Keratinocyte (primary cell): Measurements from ENCODE around the gene GOLGA6L2. TPM values are rescaled to one million over a fixed set of nuclear protein-coding genes. Genes with fewer than 3 reads are reported as not detected.
"Not testable (repeated sequence)": the region's sequence is repeated elsewhere in the genome, so short reads cannot be mapped to it uniquely, and the experiment has no call there.

Experiments used
- DNase-seq: peaks from one replicate; pipeline ENCODE4 v3.0.0-alpha.2; 2011; ENCODE audit warnings: low read depth, missing footprints, low spot score
- FAIRE-seq: peaks from 2 replicates; lab custom pipeline; 2011; peaks lifted over from hg19 to GRCh38; lab: Jason Lieb, UNC
- H2AFZ ChIP-seq: 2 replicates; pipeline ENCODE4 v1.6.0; 2012; ENCODE audit warnings: low read length, control low read depth, inconsistent platforms; ENCODE audit not compliant: control insufficient read depth
- H3K27ac ChIP-seq: 2 replicates; pipeline ENCODE4 v1.5.1; 2011; ENCODE audit warnings: low read length; ENCODE audit not compliant: control insufficient read depth, insufficient read depth
- H3K27me3 ChIP-seq: 3 replicates; pipeline ENCODE4 v1.6.0; 2011; ENCODE audit warnings: low read length; ENCODE audit not compliant: control insufficient read depth, insufficient read depth; ENCODE audit errors: extremely low read depth
- H3K36me3 ChIP-seq, 2 experiments: 2 replicates in 1 of 2; 3 replicates in 1 of 2; pipeline ENCODE4 v1.5.1; 2011; ENCODE audit warnings: low read length in 2 of 2, mild to moderate bottlenecking in 1 of 2; ENCODE audit not compliant: control insufficient read depth in 2 of 2, insufficient read depth in 2 of 2; ENCODE audit errors: extremely low read depth in 1 of 2
- H3K4me1 ChIP-seq: 3 replicates; pipeline ENCODE4 v1.5.1; 2011; ENCODE audit warnings: low read length; ENCODE audit not compliant: control insufficient read depth, insufficient read depth; ENCODE audit errors: extremely low read depth
- H3K4me2 ChIP-seq: 3 replicates; pipeline ENCODE4 v1.6.0; 2011; ENCODE audit warnings: low read depth, low read length; ENCODE audit not compliant: control insufficient read depth, insufficient read depth; ENCODE audit errors: extremely low read depth
- H3K4me3 ChIP-seq, 3 experiments: fragments of 200-600 bp in 1 of 3; sonication (generic) in 1 of 3; 2 replicates in 2 of 3; 3 replicates in 1 of 3; pipeline ENCODE4 v1.5.1; 2011 to 2016; ENCODE audit warnings: low read length in 3 of 3, mild to moderate bottlenecking in 3 of 3, control low read depth in 2 of 3, inconsistent platforms in 1 of 3, low read depth in 1 of 3, mixed read lengths in 1 of 3, mixed run types in 1 of 3, moderate library complexity in 1 of 3; ENCODE audit not compliant: control insufficient read depth in 2 of 3, insufficient read depth in 2 of 3; ENCODE audit errors: extremely low read depth in 1 of 3
- H3K79me2 ChIP-seq: 2 replicates; pipeline ENCODE4 v1.6.0; 2012; ENCODE audit warnings: low read length; ENCODE audit not compliant: control insufficient read depth, insufficient read depth
- H3K9ac ChIP-seq: 3 replicates; pipeline ENCODE4 v1.6.0; 2011; ENCODE audit warnings: low read length; ENCODE audit not compliant: control insufficient read depth, insufficient read depth; ENCODE audit errors: extremely low read depth
- H3K9me1 ChIP-seq: 3 replicates; pipeline ENCODE4 v1.6.0; 2011; ENCODE audit warnings: low read length; ENCODE audit not compliant: control insufficient read depth, insufficient read depth; ENCODE audit errors: extremely low read depth
- H3K9me3 ChIP-seq: 2 replicates; pipeline ENCODE4 v1.5.1; 2012; ENCODE audit warnings: low read depth, low read length; ENCODE audit not compliant: control insufficient read depth
- H4K20me1 ChIP-seq: 3 replicates; pipeline ENCODE4 v1.6.0; 2011; ENCODE audit warnings: low read length; ENCODE audit not compliant: control insufficient read depth, insufficient read depth; ENCODE audit errors: extremely low read depth
- EZH2 ChIP-seq: IDR thresholded peaks from one replicate; pipeline ENCODE4 v1.6.1; 2012; ENCODE audit warnings: inconsistent platforms, mild to moderate bottlenecking, low read length, moderate library complexity
- dilution Hi-C: fragments of 300-500 bp; cut with MboI; formaldehyde crosslinking; loops from one replicate; pipeline ENCODE4 v1.7.0; 2020; ENCODE audit warnings: low sequenced_read_pairs; ENCODE audit not compliant: extremely low pct_ligation_motif_present
- polyA plus RNA-seq, 5 experiments: library from polyadenylated mRNA; depleted of rRNA in 3 of 5; stranded (reverse) in 3 of 5; stranded (forward) in 1 of 5; unstranded in 1 of 5; fragments of >200 nt; gene quantifications; 1 replicate in 1 of 5; 2 replicates in 3 of 5; 3 replicates in 1 of 5; pipeline versions ENCODE4 v1.2.1 to v1.2.3, GENCODE V29; 2011 to 2012; ENCODE audit warnings: missing spikeins in 2 of 5, low read depth in 1 of 5, low replicate concordance in 1 of 5
- TF ChIP-seq, protein P1 (sequence below), 3 experiments: IDR thresholded peaks in 1 of 3; conservative IDR thresholded peaks in 1 of 3; optimal IDR thresholded peaks in 1 of 3; 2 replicates in 2 of 3; 3 replicates in 1 of 3; pipeline versions ENCODE3 to v1.5.1; 2011; ENCODE audit warnings: low read length in 3 of 3, mild to moderate bottlenecking in 3 of 3, moderate library complexity in 2 of 3, control low read depth in 1 of 3, inconsistent platforms in 1 of 3; ENCODE audit not compliant: insufficient read depth in 2 of 3; ENCODE audit errors: extremely low read depth in 1 of 3

GOLGA6L2 gene
- polyA plus RNA-seq, 1 donor (not counting 4 experiments of a cell fraction or from before 2014, with no cell fraction given), result not detected

DNA sequence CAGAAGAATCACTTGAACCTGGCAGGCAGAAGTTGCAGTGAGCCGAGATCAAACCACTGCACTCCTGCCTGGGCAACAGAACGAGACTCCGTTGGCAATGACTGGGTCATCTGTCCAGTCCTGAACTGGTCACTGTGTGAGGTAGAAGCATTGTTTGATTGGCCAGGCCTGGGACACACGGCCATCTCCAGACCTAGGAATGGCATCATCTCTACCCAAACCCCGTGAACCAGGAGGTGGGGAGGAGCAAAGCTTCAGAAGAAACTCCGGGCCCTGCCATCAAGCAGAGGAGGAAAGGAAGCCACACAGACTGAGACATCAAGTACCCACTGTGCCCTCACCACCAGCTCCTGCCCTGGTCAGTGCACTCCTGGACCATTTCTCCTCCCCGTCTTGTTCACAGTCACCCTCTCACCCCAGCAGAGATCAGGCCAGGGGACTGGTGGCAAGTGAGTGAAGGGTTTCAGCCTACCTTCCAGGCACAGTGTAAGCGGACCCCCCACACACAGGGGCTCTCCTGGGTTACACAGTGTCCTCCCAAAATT lies 31.6 kb downstream of the GOLGA6L2 start:
- FAIRE-seq (no peak), DNase-seq (no peak)
- no peaks in the 10 kb centered on the region for H3K27me3 ChIP-seq
- dilution Hi-C loops, result no loop called here
- H3K9me3 ChIP-seq, result no peaks in the 10 kb centered on the region
- no peaks in the 10 kb centered on the region for H4K20me1 ChIP-seq
- no peaks in the 10 kb centered on the region for H3K36me3 ChIP-seq
- no peak overlapping the region for H2AFZ ChIP-seq
- H3K4me3 ChIP-seq, result no peak overlapping the region
- H3K4me2 ChIP-seq, result no peak overlapping the region
- no peak overlapping the region for H3K27ac ChIP-seq
- no peaks in the 10 kb centered on the region for H3K9me1 ChIP-seq
- TF ChIP-seq EZH2, result no peak
- TF ChIP-seq, protein P1, sequence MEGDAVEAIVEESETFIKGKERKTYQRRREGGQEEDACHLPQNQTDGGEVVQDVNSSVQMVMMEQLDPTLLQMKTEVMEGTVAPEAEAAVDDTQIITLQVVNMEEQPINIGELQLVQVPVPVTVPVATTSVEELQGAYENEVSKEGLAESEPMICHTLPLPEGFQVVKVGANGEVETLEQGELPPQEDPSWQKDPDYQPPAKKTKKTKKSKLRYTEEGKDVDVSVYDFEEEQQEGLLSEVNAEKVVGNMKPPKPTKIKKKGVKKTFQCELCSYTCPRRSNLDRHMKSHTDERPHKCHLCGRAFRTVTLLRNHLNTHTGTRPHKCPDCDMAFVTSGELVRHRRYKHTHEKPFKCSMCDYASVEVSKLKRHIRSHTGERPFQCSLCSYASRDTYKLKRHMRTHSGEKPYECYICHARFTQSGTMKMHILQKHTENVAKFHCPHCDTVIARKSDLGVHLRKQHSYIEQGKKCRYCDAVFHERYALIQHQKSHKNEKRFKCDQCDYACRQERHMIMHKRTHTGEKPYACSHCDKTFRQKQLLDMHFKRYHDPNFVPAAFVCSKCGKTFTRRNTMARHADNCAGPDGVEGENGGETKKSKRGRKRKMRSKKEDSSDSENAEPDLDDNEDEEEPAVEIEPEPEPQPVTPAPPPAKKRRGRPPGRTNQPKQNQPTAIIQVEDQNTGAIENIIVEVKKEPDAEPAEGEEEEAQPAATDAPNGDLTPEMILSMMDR (optimal IDR thresholded peaks at IDR 0.05 in 1 of 3, IDR thresholded peaks at IDR 0.05 in 1 of 3, conservative IDR thresholded peaks at IDR 0.05 in 1 of 3; ENCODE audit: extremely low read depth in 1 of 3, insufficient read depth in 2 of 3, low read length in 3 of 3), result no peak
- no peaks in the 10 kb centered on the region for H3K79me2 ChIP-seq
- no peak overlapping the region for H3K9ac ChIP-seq
- no peaks in the 10 kb centered on the region for H3K4me1 ChIP-seq

DNA sequence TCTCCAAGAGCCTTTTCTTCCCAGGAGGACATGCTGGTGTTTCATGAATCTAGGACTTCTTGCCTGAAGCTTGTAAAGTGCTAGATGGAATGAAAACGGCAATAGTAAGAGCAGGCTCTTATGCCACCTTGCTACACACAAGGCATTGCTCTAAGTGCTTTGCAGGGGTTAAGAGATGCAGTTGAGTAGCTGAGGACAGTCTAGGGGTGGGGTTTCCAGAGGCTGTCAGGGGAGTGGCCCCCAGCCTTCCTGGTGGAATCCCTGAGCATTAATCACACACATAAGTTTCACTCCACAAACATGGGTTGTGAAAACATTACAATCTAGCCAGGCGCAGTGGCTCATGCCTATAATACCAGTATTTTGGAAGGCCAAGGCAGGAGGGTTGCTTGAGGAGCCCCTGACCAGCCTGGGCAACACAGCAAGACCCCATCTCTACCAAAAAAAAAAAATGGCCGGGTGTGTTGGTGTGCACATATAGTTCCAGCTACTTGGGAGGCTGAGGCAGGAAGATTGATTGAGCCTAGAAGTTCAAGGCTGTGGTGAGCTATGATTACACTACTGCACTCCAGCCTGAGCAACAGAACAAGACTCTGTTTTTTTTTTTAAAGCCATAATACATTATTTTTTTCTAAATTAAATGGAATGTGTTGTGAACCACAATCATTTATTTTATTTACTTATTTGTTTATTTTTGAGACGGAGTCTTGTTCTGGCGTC lies 34.0 kb downstream of the GOLGA6L2 start:
- H3K27me3 ChIP-seq, DNase-seq, dilution Hi-C loops, H3K4me2 ChIP-seq, H4K20me1 ChIP-seq, H3K4me3 ChIP-seq, FAIRE-seq, H3K27ac ChIP-seq, H3K9me1 ChIP-seq, H3K9me3 ChIP-seq, H2AFZ ChIP-seq, H3K36me3 ChIP-seq, H3K4me1 ChIP-seq, H3K9ac ChIP-seq, H3K79me2 ChIP-seq: not testable (repeated sequence)
